HFFc6 (cell line): ENCODE measurements around the gene CDH23. TPM values are rescaled to one million over a fixed set of nuclear protein-coding genes. Genes with fewer than 3 reads are reported as not detected.

Experiments used
- DNase-seq: peaks from one replicate; pipeline ENCODE4 v3.0.0-alpha.2; 2018
- H3K27ac Mint-ChIP-seq: 2 replicates; pipeline ENCODE4 v1.8.0; 2020; ENCODE audit warnings: mild to moderate bottlenecking, mixed read lengths
- H3K27me3 Mint-ChIP-seq: 2 replicates; pipeline ENCODE4 v1.8.0; 2021; ENCODE audit warnings: mild to moderate bottlenecking, moderate library complexity, mixed read lengths; ENCODE audit not compliant: insufficient read depth
- H3K36me3 Mint-ChIP-seq: 2 replicates; pipeline ENCODE4 v1.8.0; 2021; ENCODE audit warnings: low read depth, mixed read lengths
- H3K4me1 Mint-ChIP-seq: 2 replicates; pipeline ENCODE4 v1.8.0; 2020; ENCODE audit warnings: low read depth, mixed read lengths
- H3K4me3 Mint-ChIP-seq: 2 replicates; pipeline ENCODE4 v1.8.0; 2020; ENCODE audit warnings: mild to moderate bottlenecking, moderate library complexity, mixed read lengths
- H3K9me3 Mint-ChIP-seq: 2 replicates; pipeline ENCODE4 v1.8.0; 2020; ENCODE audit warnings: mild to moderate bottlenecking, mixed read lengths
- total RNA-seq, 6 experiments: library from RNA; stranded (reverse); fragmentation: NEBNext Ultra II Directional; extraction: Animal tissue kit (Norgen Biotek cat#: 25700); gene quantifications; 2 replicates in 1 of 6; 3 replicates in 5 of 6; pipeline ENCODE4 v1.2.3, GENCODE V29; 2021
- TF ChIP-seq, protein P1 (sequence below): fragments of 200-600 bp; sonication (generic); IDR thresholded peaks from 2 replicates; pipeline ENCODE4 v1.5.0; 2021; ENCODE audit warnings: antibody characterized with exemption, mild to moderate bottlenecking

Gene CDH23
- total RNA-seq, 6 experiments from 2014 or later = 0.02 to 0.11 (median 0.04) TPM; not detected in 2

- no peaks in the 10 kb centered on the region for H3K4me1 Mint-ChIP-seq
- H3K9me3 Mint-ChIP-seq = no peaks in the 10 kb centered on the region
- no peaks in the 10 kb centered on the region for H3K36me3 Mint-ChIP-seq
- TF ChIP-seq, protein P1, sequence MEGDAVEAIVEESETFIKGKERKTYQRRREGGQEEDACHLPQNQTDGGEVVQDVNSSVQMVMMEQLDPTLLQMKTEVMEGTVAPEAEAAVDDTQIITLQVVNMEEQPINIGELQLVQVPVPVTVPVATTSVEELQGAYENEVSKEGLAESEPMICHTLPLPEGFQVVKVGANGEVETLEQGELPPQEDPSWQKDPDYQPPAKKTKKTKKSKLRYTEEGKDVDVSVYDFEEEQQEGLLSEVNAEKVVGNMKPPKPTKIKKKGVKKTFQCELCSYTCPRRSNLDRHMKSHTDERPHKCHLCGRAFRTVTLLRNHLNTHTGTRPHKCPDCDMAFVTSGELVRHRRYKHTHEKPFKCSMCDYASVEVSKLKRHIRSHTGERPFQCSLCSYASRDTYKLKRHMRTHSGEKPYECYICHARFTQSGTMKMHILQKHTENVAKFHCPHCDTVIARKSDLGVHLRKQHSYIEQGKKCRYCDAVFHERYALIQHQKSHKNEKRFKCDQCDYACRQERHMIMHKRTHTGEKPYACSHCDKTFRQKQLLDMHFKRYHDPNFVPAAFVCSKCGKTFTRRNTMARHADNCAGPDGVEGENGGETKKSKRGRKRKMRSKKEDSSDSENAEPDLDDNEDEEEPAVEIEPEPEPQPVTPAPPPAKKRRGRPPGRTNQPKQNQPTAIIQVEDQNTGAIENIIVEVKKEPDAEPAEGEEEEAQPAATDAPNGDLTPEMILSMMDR = no peak
- H3K27ac Mint-ChIP-seq = no peak overlapping the region
- no peak overlapping the region for H3K4me3 Mint-ChIP-seq
- H3K27me3 Mint-ChIP-seq = peaks cover 27% of the 10 kb centered on the region
- no peak for DNase-seq
Measured at GRCh38 chr10:71790749-71791440, 394.2 kb downstream of the CDH23 start.

DNA sequence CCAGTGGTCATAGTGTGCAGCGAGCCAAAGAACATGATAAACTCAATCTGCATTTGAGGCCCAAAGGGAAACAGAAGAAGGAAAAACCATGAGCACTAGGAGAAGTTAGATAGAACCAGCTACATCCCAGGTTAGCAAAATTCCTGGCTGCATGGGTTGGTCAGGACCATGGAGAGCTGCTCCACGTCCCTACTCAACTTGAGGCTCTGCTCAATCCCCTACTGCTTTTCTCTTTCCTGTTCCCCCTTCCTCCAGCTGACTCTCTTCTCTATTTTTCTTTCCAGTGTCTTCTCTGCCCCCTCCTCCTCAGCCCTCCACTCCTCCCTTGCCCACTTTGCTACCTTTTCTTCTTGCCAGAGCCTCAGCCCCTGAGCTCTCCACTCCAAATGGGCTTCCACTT is 398.5 kb downstream of the CDH23 start:
- no peaks in the 10 kb centered on the region for H3K9me3 Mint-ChIP-seq
- H3K27me3 Mint-ChIP-seq = peaks cover 14% of the 10 kb centered on the region
- H3K4me3 Mint-ChIP-seq = no peak overlapping the region
- H3K36me3 Mint-ChIP-seq = no peaks in the 10 kb centered on the region
- no peaks in the 10 kb centered on the region for H3K4me1 Mint-ChIP-seq
- TF ChIP-seq, protein P1 = no peak
- no peak for DNase-seq
- H3K27ac Mint-ChIP-seq = no peak overlapping the region

GRCh38 chr10:71796749-71797405 is 400.2 kb downstream of the CDH23 start:
- Mint-ChIP-seq H3K9me3 (no peaks in the 10 kb centered on the region), H3K27ac (no peak overlapping the region), H3K27me3 (peaks cover 16% of the 10 kb centered on the region), H3K36me3 (no peaks in the 10 kb centered on the region), H3K4me1 (no peaks in the 10 kb centered on the region), H3K4me3 (no peak overlapping the region)
- DNase-seq = no peak
- TF ChIP-seq, protein P1 = no peak

DNA sequence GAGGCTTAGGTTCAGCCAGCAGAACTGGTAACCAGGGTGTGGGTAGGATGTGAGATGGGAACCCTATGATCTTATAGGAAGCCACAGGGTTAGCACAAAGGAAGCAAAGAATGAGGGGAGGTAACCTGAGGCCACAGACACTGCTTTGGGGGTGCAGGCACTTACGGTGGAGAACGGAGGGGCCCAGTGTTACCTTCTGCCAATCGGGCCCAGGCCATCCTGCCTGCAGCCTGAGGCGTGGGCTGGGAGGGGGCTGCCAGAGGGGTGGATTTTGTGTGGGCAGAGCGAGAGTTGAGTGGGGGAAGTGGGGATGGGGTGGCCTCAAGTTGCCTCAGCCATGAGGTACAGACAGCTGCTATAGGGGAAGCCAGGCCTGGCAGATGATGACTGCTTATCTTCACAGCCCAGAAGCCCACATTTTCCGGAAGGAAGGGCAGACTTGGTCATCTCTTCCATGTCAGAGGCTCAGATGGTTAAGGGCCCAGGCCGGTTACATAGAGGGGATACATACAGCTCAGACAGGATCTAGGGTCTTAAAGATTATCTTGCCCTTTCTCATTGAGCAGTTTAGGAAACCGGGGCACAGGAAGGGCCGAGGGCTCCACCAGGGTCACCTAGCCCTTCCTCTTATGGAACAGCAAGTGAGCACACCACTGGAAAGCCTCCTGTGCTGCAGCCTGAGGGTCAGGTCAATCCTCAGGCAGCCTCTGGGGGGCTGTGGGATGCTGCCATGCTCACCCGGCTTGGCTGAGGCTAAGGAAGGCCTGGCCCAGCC is 401.0 kb downstream of the CDH23 start:
- no peaks in the 10 kb centered on the region for H3K9me3 Mint-ChIP-seq
- TF ChIP-seq, protein P1 = no peak
- H3K4me1 Mint-ChIP-seq = no peaks in the 10 kb centered on the region
- no peak overlapping the region for H3K4me3 Mint-ChIP-seq
- H3K36me3 Mint-ChIP-seq = no peaks in the 10 kb centered on the region
- H3K27me3 Mint-ChIP-seq = peaks cover 20% of the 10 kb centered on the region
- DNase-seq = no peak
- no peak overlapping the region for H3K27ac Mint-ChIP-seq

GRCh38 chr10:71798308-71798624 is 401.5 kb downstream of the CDH23 start:
- Mint-ChIP-seq H3K27ac (no peak overlapping the region), H3K4me1 (no peaks in the 10 kb centered on the region), H3K36me3 (no peaks in the 10 kb centered on the region), H3K9me3 (no peaks in the 10 kb centered on the region), H3K4me3 (no peak overlapping the region), H3K27me3 (peaks cover 24% of the 10 kb centered on the region)
- TF ChIP-seq, protein P1 = no peak
- no peak for DNase-seq
